Cerebellar cortex (tissue), 1 donor: Measurements from ENCODE around the gene NAPSA.
"Not testable (repeated sequence)": the region's sequence is repeated elsewhere in the genome, so short reads cannot be mapped to it uniquely, and the experiment has no call there.

ENCODE experiments used
- DNase-seq: peaks from one replicate; pipeline ENCODE4 v3.0.0-alpha.2; 2015; ENCODE audit warnings: low spot score

The NAPSA gene

GRCh38 chr19:50365434-50366306 lies at the start of gene NAPSA:
Gene NAPSA (minus strand): TSS chr19:50365639. CDS start chr19:50365621, 18 bp downstream.
- no peak for DNase-seq

- DNase-seq, result no peak
Measured at GRCh38 chr19:50413531-50413930, 48.1 kb upstream of the NAPSA start.

- no peak for DNase-seq
Measured at GRCh38 chr19:50413096-50413495, 47.7 kb upstream of the NAPSA start.

GRCh38 chr19:50412419-50412818 lies 47.0 kb upstream of the NAPSA start:
- DNase-seq, result no peak

GRCh38 chr19:50410109-50410508 lies 44.7 kb upstream of the NAPSA start:
- DNase-seq, result no peak

GRCh38 chr19:50409347-50409746 lies 43.9 kb upstream of the NAPSA start:
- no peak for DNase-seq

- DNase-seq, result no peak
Measured at GRCh38 chr19:50406829-50407228, 41.4 kb upstream of the NAPSA start.

- no peak for DNase-seq
Measured at GRCh38 chr19:50406156-50406820, 40.8 kb upstream of the NAPSA start.

- DNase-seq, result no peak
Measured at GRCh38 chr19:50402544-50403301, 37.3 kb upstream of the NAPSA start.

GRCh38 chr19:50401605-50402450 lies 36.4 kb upstream of the NAPSA start:
- no peak for DNase-seq

- no peak for DNase-seq
Measured at GRCh38 chr19:50399368-50399745, 33.9 kb upstream of the NAPSA start.

GRCh38 chr19:50398675-50399367 lies 33.4 kb upstream of the NAPSA start:
- no peak for DNase-seq

- DNase-seq, result no peak
Measured at GRCh38 chr19:50394017-50394416, 28.6 kb upstream of the NAPSA start.

GRCh38 chr19:50393589-50393988 lies 28.1 kb upstream of the NAPSA start:
- DNase-seq, result no peak

GRCh38 chr19:50392759-50393158 lies 27.3 kb upstream of the NAPSA start:
- DNase-seq, result no peak

GRCh38 chr19:50390952-50391351 lies 25.5 kb upstream of the NAPSA start:
- not testable (repeated sequence) for DNase-seq

- not testable (repeated sequence) for DNase-seq
Measured at GRCh38 chr19:50390295-50390694, 24.9 kb upstream of the NAPSA start.

GRCh38 chr19:50387868-50388245 lies 22.4 kb upstream of the NAPSA start:
- DNase-seq, result no peak

GRCh38 chr19:50387176-50387867 lies 21.9 kb upstream of the NAPSA start:
- no peak for DNase-seq
